Small intestine (tissue), 7 donors: ENCODE measurements around the gene RAPGEF1. TPM values are rescaled to one million over a fixed set of nuclear protein-coding genes. Genes with fewer than 3 reads are reported as not detected.

ENCODE experiments used
- DNase-seq, 2 donors: peaks; one replicate each; pipeline versions ENCODE4 v3.0.0 to v3.0.0-alpha.2; 2013
- FAIRE-seq: peaks from 2 replicates; lab custom pipeline; 2012; peaks lifted over from hg19 to GRCh38; lab: Jason Lieb, UNC
- H3K27ac ChIP-seq, 3 donors: one replicate each; pipeline ENCODE4 v1.5.1; 2013; ENCODE audit warnings: low read length in 2 of 3, mild to moderate bottlenecking in 2 of 3, control low read depth in 1 of 3, inconsistent platforms in 1 of 3, low read depth in 1 of 3, moderate library complexity in 1 of 3
- H3K27me3 ChIP-seq, 3 donors: one replicate each; pipeline ENCODE4 v1.6.1; 2013; ENCODE audit warnings: low read length in 3 of 3, inconsistent platforms in 1 of 3; ENCODE audit not compliant: control insufficient read depth in 3 of 3, insufficient read depth in 3 of 3
- H3K36me3 ChIP-seq, 3 donors: one replicate each; pipeline ENCODE4 v1.6.1; 2013; ENCODE audit warnings: low read length in 3 of 3, inconsistent platforms in 1 of 3, low read depth in 1 of 3, mild to moderate bottlenecking in 1 of 3, moderate library complexity in 1 of 3; ENCODE audit not compliant: control insufficient read depth in 3 of 3, insufficient read depth in 2 of 3
- H3K4me1 ChIP-seq, 3 donors: one replicate each; pipeline ENCODE4 v1.6.1; 2013; ENCODE audit warnings: low read length in 2 of 3, inconsistent platforms in 1 of 3, low read depth in 1 of 3, mild to moderate bottlenecking in 1 of 3, moderate library complexity in 1 of 3; ENCODE audit not compliant: control insufficient read depth in 3 of 3, insufficient read depth in 2 of 3
- H3K4me3 ChIP-seq, 3 donors: one replicate each; pipeline ENCODE4 v1.5.1; 2013; ENCODE audit warnings: low read length in 3 of 3, control low read depth in 1 of 3, inconsistent platforms in 1 of 3, low read depth in 1 of 3, mild to moderate bottlenecking in 1 of 3, moderate library complexity in 1 of 3
- H3K9me3 ChIP-seq, 2 donors: one replicate each; pipeline ENCODE4 v1.6.1; 2013; ENCODE audit warnings: low read depth in 1 of 2, low read length in 1 of 2; ENCODE audit not compliant: control insufficient read depth in 2 of 2, insufficient read depth in 1 of 2
- WGBS, 3 donors: extraction: QIAGEN DNeasy Blood & Tissue Kit; methylation state at CpG; one replicate each; pipeline ENCODE4 v1.1.7; 2013; 5-methylcytosine and 5-hydroxymethylcytosine counted together
- polyA plus RNA-seq, 4 donors: library from polyadenylated mRNA; stranded (reverse) in 3 of 4; unstranded in 1 of 4; fragments of 200-250 nt in 3 of 4; fragments of 120-200 nt in 1 of 4; gene quantifications; one replicate each; pipeline versions ENCODE4 v1.2.1 to v1.2.3, GENCODE V29; 2013
- donor health status: healthy with polysubstance abuse.
- donor health status: control.
- donor health status: control.
- donor health status: Bipolar disorder and iron deficiency.
- donor health status: healthy.

Gene RAPGEF1
- polyA plus RNA-seq, 4 donors = 15.4 to 43.4 (median 21.2) TPM

GRCh38 chr9:131589993-131590392 lies 149.9 kb downstream of the RAPGEF1 start:
- 93 to 94% (median 94%) methylated on average over 14 of the region's 14 CpGs for WGBS, 3 donors
- Histone ChIP-seq H3K4me1 (no peaks in the 10 kb centered on the region), H3K27ac (no peak overlapping the region), H3K27me3 (no peaks in the 10 kb centered on the region), H3K9me3 (no peaks in the 10 kb centered on the region), H3K4me3 (no peak overlapping the region), H3K36me3 (peaks cover 17 to 85% (median 24%) of the 10 kb centered on the region in 3 donors)
- DNase-seq = no peak
- no peak for FAIRE-seq

DNA sequence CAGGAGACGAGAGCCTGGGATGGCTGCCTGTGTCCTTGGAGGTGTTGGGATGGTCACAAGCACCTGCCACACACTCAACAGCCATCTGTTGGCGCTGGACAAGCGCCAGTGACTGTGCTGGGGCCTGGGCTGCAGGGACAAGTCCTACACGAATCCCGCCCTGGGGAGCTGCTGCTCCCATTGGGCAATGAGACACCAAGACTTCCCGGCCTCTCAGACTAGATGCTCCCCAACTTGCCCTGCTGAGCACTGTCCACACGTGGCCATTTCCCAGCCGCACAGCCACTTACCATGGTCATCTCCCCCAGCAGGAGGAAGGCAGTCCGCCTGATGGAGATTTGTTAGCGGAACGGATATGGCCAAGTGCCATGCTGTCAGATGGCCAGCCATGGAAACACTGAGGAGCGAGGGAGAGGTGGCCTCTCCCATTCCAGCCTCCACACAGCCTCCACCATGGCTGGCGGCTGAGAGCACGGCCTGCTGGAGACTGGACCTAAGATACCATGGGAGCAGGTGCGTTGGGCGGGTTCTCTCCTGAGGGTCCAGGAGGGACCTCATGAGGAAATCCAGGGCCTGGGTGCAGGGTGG lies 150.7 kb downstream of the RAPGEF1 start:
- peaks cover 15 to 85% (median 24%) of the 10 kb centered on the region in 3 donors for H3K36me3 ChIP-seq
- whole genome bisulfite sequencing, 3 donors = 94 to 96% (median 94%) methylated on average over 15 to 16 of the region's 16 CpGs

GRCh38 chr9:131588396-131588795 lies 151.5 kb downstream of the RAPGEF1 start:
- H3K4me3 ChIP-seq = no peak overlapping the region
- 95 to 97% (median 97%) methylated on average over 9 of the region's 9 CpGs for WGBS, 3 donors
- H3K9me3 ChIP-seq = no peaks in the 10 kb centered on the region
- H3K4me1 ChIP-seq = no peaks in the 10 kb centered on the region
- DNase-seq = no peak
- no peaks in the 10 kb centered on the region for H3K27me3 ChIP-seq
- no peak for FAIRE-seq
- no peak overlapping the region for H3K27ac ChIP-seq
- peaks cover 13 to 85% (median 28%) of the 10 kb centered on the region in 3 donors for H3K36me3 ChIP-seq

More for the DNA sequence above, 150.7 kb downstream of the RAPGEF1 start:
- no peak overlapping the region for H3K27ac ChIP-seq
- no peaks in the 10 kb centered on the region for H3K4me1 ChIP-seq
- no peaks in the 10 kb centered on the region for H3K27me3 ChIP-seq
- H3K4me3 ChIP-seq = no peak overlapping the region
- H3K9me3 ChIP-seq = no peaks in the 10 kb centered on the region
- no peak for DNase-seq
- no peak for FAIRE-seq

DNA sequence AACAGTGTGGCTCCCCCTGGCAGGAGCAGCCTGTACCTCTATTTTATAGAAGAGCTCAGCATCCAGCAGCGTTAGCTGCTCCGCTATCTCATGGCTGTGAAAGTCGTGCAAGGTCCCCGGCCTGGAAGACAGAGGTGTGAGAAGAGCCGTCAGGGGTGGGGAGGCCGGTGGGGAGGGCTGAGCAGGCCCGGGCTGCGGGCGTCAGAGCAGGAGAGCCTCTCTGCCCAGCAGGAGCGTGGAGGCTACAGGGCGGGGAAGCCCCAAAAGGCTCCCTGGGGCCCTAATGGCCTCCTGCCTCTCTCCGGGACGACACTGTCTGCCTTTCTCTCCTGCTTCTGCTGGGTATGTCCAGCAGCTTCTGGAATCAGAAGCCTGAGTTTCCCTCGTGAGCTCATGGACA lies 152.0 kb downstream of the RAPGEF1 start:
- H3K36me3 ChIP-seq = peaks cover 16 to 85% (median 28%) of the 10 kb centered on the region in 3 donors
- no peaks in the 10 kb centered on the region for H3K4me1 ChIP-seq
- no peak for FAIRE-seq
- no peaks in the 10 kb centered on the region for H3K9me3 ChIP-seq
- WGBS, 3 donors = 86 to 97% (median 90%) methylated on average over 14 of the region's 14 CpGs
- H3K27ac ChIP-seq = no peak overlapping the region
- no peaks in the 10 kb centered on the region for H3K27me3 ChIP-seq
- no peak for DNase-seq
- H3K4me3 ChIP-seq = no peak overlapping the region

GRCh38 chr9:131587331-131587730 lies 152.5 kb downstream of the RAPGEF1 start:
- no peak overlapping the region for H3K27ac ChIP-seq
- no peaks in the 10 kb centered on the region for H3K9me3 ChIP-seq
- H3K4me3 ChIP-seq = no peak overlapping the region
- DNase-seq (no peak), FAIRE-seq (no peak)
- H3K36me3 ChIP-seq = peaks cover 19 to 88% (median 30%) of the 10 kb centered on the region in 3 donors
- no peaks in the 10 kb centered on the region for H3K4me1 ChIP-seq
- no peaks in the 10 kb centered on the region for H3K27me3 ChIP-seq
- 85 to 89% (median 87%) methylated on average over 9 of the region's 9 CpGs for WGBS, 3 donors

- DNase-seq (peak in 1 of 2 donors; percentile 18), FAIRE-seq (no peak)
- Histone ChIP-seq H3K27me3 (no peaks in the 10 kb centered on the region), H3K27ac (peak overlapping the region in 1 of 3 donors; percentile 19), H3K36me3 (peaks cover 17 to 85% (median 32%) of the 10 kb centered on the region in 3 donors), H3K4me1 (no peaks in the 10 kb centered on the region), H3K9me3 (no peaks in the 10 kb centered on the region), H3K4me3 (no peak overlapping the region)
- WGBS, 3 donors = 66 to 94% (median 69%) methylated on average over 8 of the region's 8 CpGs
These were observed 154.5 kb downstream of the RAPGEF1 start for GRCh38 chr9:131585375-131585774.

GRCh38 chr9:131584858-131585257 lies 155.0 kb downstream of the RAPGEF1 start:
- H3K4me3 ChIP-seq = no peak overlapping the region
- no peaks in the 10 kb centered on the region for H3K4me1 ChIP-seq
- DNase-seq = no peak
- no peaks in the 10 kb centered on the region for H3K9me3 ChIP-seq
- peaks cover 17 to 85% (median 33%) of the 10 kb centered on the region in 3 donors for H3K36me3 ChIP-seq
- no peak for FAIRE-seq
- WGBS, 3 donors = 76 to 87% (median 76%) methylated on average over 7 of the region's 7 CpGs
- H3K27ac ChIP-seq = peak overlapping the region in 1 of 3 donors; percentile 30
- no peaks in the 10 kb centered on the region for H3K27me3 ChIP-seq

DNA sequence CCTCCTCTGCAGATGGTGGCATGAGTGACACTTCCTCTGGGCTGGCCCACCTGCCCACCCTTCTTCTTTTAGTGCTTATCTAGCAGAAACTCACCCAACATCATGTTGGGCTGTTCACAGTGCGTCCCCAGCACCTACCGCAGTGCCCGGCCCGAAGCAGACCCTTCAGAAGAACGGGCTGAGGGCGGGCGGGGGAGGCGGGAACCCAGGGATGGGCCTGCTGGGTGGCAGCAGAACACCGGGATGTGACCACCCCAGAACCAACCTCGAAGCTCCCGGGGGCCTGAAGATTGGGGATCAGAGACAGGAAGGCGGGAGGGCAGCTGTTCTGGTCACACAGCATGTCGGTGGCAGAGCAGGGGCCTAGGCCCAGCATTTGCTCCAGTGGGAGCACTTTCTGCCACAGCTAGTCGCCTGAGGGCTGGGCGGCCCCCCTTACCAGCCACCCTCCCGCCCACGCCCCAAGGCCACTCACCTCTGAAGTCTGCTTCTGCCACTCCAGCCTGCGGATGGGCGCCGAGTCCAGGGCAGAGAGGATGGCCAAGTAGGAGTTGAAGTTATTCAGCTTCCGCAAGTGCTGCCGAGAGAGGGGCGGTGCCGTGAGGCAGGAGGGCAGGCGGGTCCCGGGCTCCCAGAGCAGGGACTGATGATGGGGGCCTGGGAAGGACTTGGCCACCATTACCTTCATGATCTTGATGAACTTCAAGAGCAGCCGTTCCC lies 155.9 kb downstream of the RAPGEF1 start:
- Histone ChIP-seq H3K9me3 (no peaks in the 10 kb centered on the region), H3K4me3 (no peak overlapping the region), H3K36me3 (peaks cover 17 to 85% (median 36%) of the 10 kb centered on the region in 3 donors), H3K27ac (no peak overlapping the region), H3K4me1 (no peaks in the 10 kb centered on the region), H3K27me3 (no peaks in the 10 kb centered on the region)
- DNase-seq = no peak
- FAIRE-seq = no peak
- 93 to 96% (median 96%) methylated on average over 27 of the region's 27 CpGs for WGBS, 3 donors
